Esophagus muscularis mucosa (tissue), 4 donors: ENCODE data around the gene PRCP. TPM values are rescaled to one million over a fixed set of nuclear protein-coding genes. Genes with fewer than 3 reads are reported as not detected.

Source experiments
- DNase-seq: peaks from one replicate; pipeline ENCODE4 v3.0.0-alpha.2; 2017; ENCODE audit errors: extremely low spot score
- H3K27ac ChIP-seq, 4 donors: fragments of 200-600 bp; sonication (generic); replicated peaks in 1 of 4; 1 replicate in 3 of 4; 2 replicates in 1 of 4; pipeline ENCODE4 v1.5.1; 2016 to 2019; ENCODE audit warnings: mild to moderate bottlenecking in 1 of 4
- H3K27me3 ChIP-seq, 4 donors: fragments of 200-600 bp; sonication (generic); one replicate each; pipeline versions ENCODE4 v1.5.1 to v1.6.0; 2016 to 2019
- H3K36me3 ChIP-seq, 4 donors: fragments of 200-600 bp; sonication (generic); one replicate each; pipeline ENCODE4 v1.5.1; 2016 to 2019
- H3K4me1 ChIP-seq, 4 donors: fragments of 200-600 bp; sonication (generic); one replicate each; pipeline ENCODE4 v1.5.1; 2016 to 2019
- H3K4me3 ChIP-seq, 4 donors: fragments of 200-600 bp; sonication (generic); 1 replicate in 2 of 4; 2 replicates in 2 of 4; pipeline ENCODE4 v1.5.1; 2016 to 2019; ENCODE audit warnings: mild to moderate bottlenecking in 4 of 4, moderate library complexity in 1 of 4
- H3K9me3 ChIP-seq, 4 donors: fragments of 200-600 bp; sonication (generic); 1 replicate in 3 of 4; 2 replicates in 1 of 4; pipeline ENCODE4 v1.5.1; 2016 to 2019
- CTCF ChIP-seq, 3 experiments: fragments of 200-600 bp in 2 of 3; fragments of 450-650 bp in 1 of 3; sonication (generic) in 2 of 3; IDR thresholded peaks; one replicate each; pipeline ENCODE4 v1.5.1; 2017 to 2019; ENCODE audit warnings: antibody characterized with exemption in 3 of 3, mild to moderate bottlenecking in 2 of 3, moderate library complexity in 1 of 3
- EP300 ChIP-seq: sonication (generic); formaldehyde crosslinking; IDR thresholded peaks from one replicate; pipeline ENCODE4 v1.6.1; 2017; ENCODE audit warnings: antibody characterized with exemption
- POLR2A ChIP-seq: fragments of 450-650 bp; IDR thresholded peaks from one replicate; pipeline ENCODE4 v1.6.1; 2017; ENCODE audit warnings: antibody characterized with exemption, moderate library complexity, mild to moderate bottlenecking, low read depth
- POLR2AphosphoS5 ChIP-seq, 2 donors: sonication (generic); formaldehyde crosslinking; IDR thresholded peaks; one replicate each; pipeline ENCODE4 v1.6.1; 2017; ENCODE audit warnings: antibody characterized with exemption in 2 of 2
- whole genome bisulfite sequencing: methylation state at CpG from one replicate; pipeline ENCODE4 v1.1.5; 2018; 5-methylcytosine and 5-hydroxymethylcytosine counted together
- intact Hi-C: fragments of 100-400 bp; cut with DNase I; formaldehyde crosslinking; loops from one replicate; pipeline ENCODE4 v1.15.1; 2023
- total RNA-seq, 4 donors: library from RNA; depleted of rRNA; stranded (reverse); fragments of >200 nt; gene quantifications; one replicate each; pipeline versions ENCODE4 v1.1.0 to v1.2.1, GENCODE V29; 2016

Gene PRCP
- total RNA-seq, 4 donors from 2014 or later, result 29.1 to 46.2 (median 35.0) TPM

- Histone ChIP-seq H3K4me1 (peaks cover 0 to 15% (median 9%) of the 10 kb centered on the region in 4 donors), H3K27me3 (no peaks in the 10 kb centered on the region), H3K36me3 (peaks cover 0 to 3% (median 0%) of the 10 kb centered on the region in 4 donors), H3K4me3 (no peak overlapping the region), H3K27ac (no peak overlapping the region), H3K9me3 (no peaks in the 10 kb centered on the region)
- 90% methylated on average over 4 of the region's 4 CpGs for WGBS
- intact Hi-C loops, result no loop called here
- TF ChIP-seq CTCF (IDR thresholded peaks at IDR 0.05) (no peak), EP300 (no peak), POLR2A (no peak), POLR2AphosphoS5 (IDR thresholded peaks at IDR 0.05) (no peak)
- no peak for DNase-seq
Observed at GRCh38 chr11:82874646-82875523, 25.3 kb downstream of the PRCP start.

- WGBS, result 77% methylated on average over 5 of the region's 5 CpGs
- no peaks in the 10 kb centered on the region for H3K9me3 ChIP-seq
- intact Hi-C loops, result no loop called here
- H3K36me3 ChIP-seq, result no peaks in the 10 kb centered on the region
- H3K27me3 ChIP-seq, result no peaks in the 10 kb centered on the region
- DNase-seq, result no peak
- H3K27ac ChIP-seq, result no peak overlapping the region
- no peak for TF ChIP-seq POLR2A
- peaks cover 4 to 15% (median 14%) of the 10 kb centered on the region in 4 donors for H3K4me1 ChIP-seq
- H3K4me3 ChIP-seq, result no peak overlapping the region
Observed at GRCh38 chr11:82873919-82874333, 26.3 kb downstream of the PRCP start.

GRCh38 chr11:82872377-82873150 is 27.7 kb downstream of the PRCP start:
- Histone ChIP-seq H3K4me3 (no peak overlapping the region), H3K27ac (no peak overlapping the region), H3K9me3 (no peaks in the 10 kb centered on the region), H3K4me1 (peaks cover 16 to 23% (median 18%) of the 10 kb centered on the region in 4 donors), H3K27me3 (no peaks in the 10 kb centered on the region), H3K36me3 (no peaks in the 10 kb centered on the region)
- DNase-seq, result no peak
- 80% methylated on average over 7 of the region's 7 CpGs for WGBS
- TF ChIP-seq POLR2AphosphoS5 (IDR thresholded peaks at IDR 0.05) (no peak), EP300 (no peak), CTCF (IDR thresholded peaks at IDR 0.05) (no peak), POLR2A (no peak)
- intact Hi-C loops, result no loop called here

GRCh38 chr11:82871646-82872045 is 28.6 kb downstream of the PRCP start:
- 92% methylated on average over 2 of the region's 2 CpGs for WGBS
- H3K36me3 ChIP-seq, result no peaks in the 10 kb centered on the region
- no peaks in the 10 kb centered on the region for H3K27me3 ChIP-seq
- H3K4me3 ChIP-seq, result no peak overlapping the region
- no peak overlapping the region for H3K27ac ChIP-seq
- no peaks in the 10 kb centered on the region for H3K9me3 ChIP-seq
- TF ChIP-seq EP300 (no peak), CTCF (IDR thresholded peaks at IDR 0.05) (no peak), POLR2AphosphoS5 (IDR thresholded peaks at IDR 0.05) (no peak), POLR2A (no peak)
- no peak for DNase-seq
- intact Hi-C loops, result no loop called here
- peaks cover 17 to 30% (median 23%) of the 10 kb centered on the region in 4 donors for H3K4me1 ChIP-seq

GRCh38 chr11:82869657-82870056 is 30.6 kb downstream of the PRCP start:
- Histone ChIP-seq H3K27ac (no peak overlapping the region), H3K4me3 (no peak overlapping the region), H3K36me3 (no peaks in the 10 kb centered on the region), H3K4me1 (peaks cover 17 to 30% (median 26%) of the 10 kb centered on the region in 4 donors), H3K27me3 (no peaks in the 10 kb centered on the region), H3K9me3 (no peaks in the 10 kb centered on the region)
- TF ChIP-seq POLR2AphosphoS5 (IDR thresholded peaks at IDR 0.05) (peak in 1 of 2 donors; percentile 20), CTCF (IDR thresholded peaks at IDR 0.05) (no peak)
- intact Hi-C loops, result no loop called here
- no peak for DNase-seq
